Measurements from ENCODE around the gene MAST2.
A peak's percentile ranks its signal among the peaks of the same experiment; 100 is the strongest.
"Not testable (repeated sequence)": the region's sequence is repeated elsewhere in the genome, so short reads cannot be mapped to it uniquely, and the experiment has no call there.

The MAST2 gene

GRCh38 chr1:45828841-45829240 is 25.4 kb downstream of the MAST2 start:
- no peak overlapping the region for H3K27ac ChIP-seq
- TF ChIP-seq, protein P1, sequence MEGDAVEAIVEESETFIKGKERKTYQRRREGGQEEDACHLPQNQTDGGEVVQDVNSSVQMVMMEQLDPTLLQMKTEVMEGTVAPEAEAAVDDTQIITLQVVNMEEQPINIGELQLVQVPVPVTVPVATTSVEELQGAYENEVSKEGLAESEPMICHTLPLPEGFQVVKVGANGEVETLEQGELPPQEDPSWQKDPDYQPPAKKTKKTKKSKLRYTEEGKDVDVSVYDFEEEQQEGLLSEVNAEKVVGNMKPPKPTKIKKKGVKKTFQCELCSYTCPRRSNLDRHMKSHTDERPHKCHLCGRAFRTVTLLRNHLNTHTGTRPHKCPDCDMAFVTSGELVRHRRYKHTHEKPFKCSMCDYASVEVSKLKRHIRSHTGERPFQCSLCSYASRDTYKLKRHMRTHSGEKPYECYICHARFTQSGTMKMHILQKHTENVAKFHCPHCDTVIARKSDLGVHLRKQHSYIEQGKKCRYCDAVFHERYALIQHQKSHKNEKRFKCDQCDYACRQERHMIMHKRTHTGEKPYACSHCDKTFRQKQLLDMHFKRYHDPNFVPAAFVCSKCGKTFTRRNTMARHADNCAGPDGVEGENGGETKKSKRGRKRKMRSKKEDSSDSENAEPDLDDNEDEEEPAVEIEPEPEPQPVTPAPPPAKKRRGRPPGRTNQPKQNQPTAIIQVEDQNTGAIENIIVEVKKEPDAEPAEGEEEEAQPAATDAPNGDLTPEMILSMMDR (conservative IDR thresholded peaks at IDR 0.05): no peak
- no peak for TF ChIP-seq ZFX (IDR thresholded peaks at IDR 0.05)

DNA sequence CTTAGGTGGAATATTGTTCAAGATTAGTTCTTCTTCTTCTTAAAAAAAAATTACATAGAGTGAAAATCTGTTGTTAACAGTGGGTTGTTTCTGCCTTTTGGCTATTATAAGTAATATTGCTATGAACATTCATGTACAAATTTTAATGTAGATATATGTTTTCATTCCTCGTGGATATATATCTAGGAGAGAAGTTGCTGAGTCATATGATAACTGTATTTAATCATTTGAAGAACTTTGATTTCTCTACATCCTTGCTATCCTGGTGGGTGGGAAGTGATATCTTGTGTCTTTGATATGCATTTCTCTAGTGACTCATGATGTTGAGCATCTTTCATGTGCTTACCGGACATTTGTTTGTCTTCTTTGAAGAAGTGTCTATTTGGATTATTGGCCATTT is 29.9 kb downstream of the MAST2 start:
- H3K27ac ChIP-seq: no peak overlapping the region
- TF ChIP-seq, protein P1 (conservative IDR thresholded peaks at IDR 0.05): no peak
- no peak for TF ChIP-seq ZFX (IDR thresholded peaks at IDR 0.05)

DNA sequence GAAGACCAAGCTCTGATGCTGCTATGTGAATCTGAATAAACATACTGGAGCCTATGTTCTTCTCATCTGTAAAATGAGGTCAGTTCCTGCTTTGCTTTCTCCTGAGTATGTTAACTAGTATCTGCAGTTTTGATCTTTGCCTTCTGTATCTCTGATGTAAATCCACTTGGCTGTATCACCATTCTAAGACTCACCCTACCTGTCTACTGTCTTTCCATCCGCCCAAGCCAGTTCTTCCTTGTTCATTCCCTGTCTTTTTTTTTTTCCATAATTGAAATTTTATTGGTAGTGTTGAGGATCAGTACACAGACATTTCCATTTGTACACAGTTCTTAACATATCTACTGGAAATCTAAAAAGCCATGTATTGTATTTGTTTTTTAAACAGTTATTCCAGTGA is 31.3 kb downstream of the MAST2 start:
- TF ChIP-seq, protein P1 (conservative IDR thresholded peaks at IDR 0.05): no peak
- no peak for TF ChIP-seq ZFX (IDR thresholded peaks at IDR 0.05)

DNA sequence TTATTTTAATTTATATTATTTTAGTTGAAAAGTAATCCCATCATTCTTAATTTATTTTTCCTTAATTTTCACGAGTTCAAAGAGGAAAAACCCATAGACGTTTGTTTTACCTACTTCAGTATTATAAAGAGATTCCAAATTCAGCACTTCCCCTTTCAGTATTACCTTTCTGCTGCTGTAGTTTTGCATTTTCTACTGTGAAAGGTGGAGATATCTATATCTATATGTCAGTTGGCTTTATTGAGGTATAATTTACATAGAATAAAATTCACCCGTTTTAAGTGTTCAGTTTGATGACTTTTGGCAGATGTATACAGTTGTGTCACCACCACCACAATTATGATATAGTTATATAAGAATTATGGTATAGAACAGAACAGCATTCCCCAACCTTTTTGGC is 33.0 kb downstream of the MAST2 start:
- H3K27ac ChIP-seq: no peak overlapping the region
- no peak for TF ChIP-seq ZFX (IDR thresholded peaks at IDR 0.05)
- TF ChIP-seq, protein P1 (conservative IDR thresholded peaks at IDR 0.05): no peak

More for the DNA sequence above, 31.3 kb downstream of the MAST2 start:
- H3K27ac ChIP-seq: no peak overlapping the region

DNA sequence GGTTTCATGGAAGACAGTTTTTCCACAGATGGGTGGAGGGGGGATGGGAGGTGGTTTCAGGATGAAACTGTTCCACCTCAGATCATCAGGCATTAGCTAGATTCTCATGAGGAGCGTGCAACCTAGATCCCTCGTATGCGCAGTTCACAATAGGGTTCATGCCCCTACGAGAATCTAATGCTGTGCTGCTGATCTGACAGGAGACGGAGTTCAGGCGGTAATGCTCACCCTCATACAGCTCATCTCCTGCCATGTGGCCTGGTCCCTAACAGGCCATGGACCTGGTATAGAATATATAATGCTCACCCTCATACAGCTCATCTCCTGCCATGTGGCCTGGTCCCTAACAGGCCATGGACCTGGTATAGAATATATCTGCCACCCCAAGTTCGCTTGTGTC is 33.4 kb downstream of the MAST2 start:
- not testable (repeated sequence) for H3K27ac ChIP-seq

GRCh38 chr1:45838322-45838721 is 34.9 kb downstream of the MAST2 start:
- H3K27ac ChIP-seq: not testable (repeated sequence)

DNA sequence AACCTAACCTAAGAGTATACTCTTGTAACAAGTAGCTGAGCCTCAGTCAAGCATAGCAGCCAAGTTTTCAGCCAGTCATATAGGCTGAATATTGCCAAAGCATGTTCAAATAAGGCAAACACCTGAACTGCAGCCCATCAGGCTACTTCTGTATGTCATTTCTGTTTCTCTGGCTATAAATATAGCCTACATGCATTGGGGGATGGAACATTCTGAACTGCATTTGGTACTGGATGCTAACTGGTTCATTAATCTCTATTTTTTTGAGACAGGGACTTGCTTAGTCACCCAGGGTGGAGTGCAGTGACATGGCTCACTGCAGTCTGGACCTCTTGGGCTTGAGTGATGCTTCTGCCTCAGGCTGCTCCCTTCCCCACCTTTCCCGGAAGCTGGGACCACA is 37.3 kb downstream of the MAST2 start:
- TF ChIP-seq, protein P1 (conservative IDR thresholded peaks at IDR 0.05): no peak
- no peak for TF ChIP-seq ZFX (IDR thresholded peaks at IDR 0.05)
- H3K27ac ChIP-seq: no peak overlapping the region

GRCh38 chr1:45842786-45843185 is 39.4 kb downstream of the MAST2 start:
- H3K27ac ChIP-seq: no peak overlapping the region
- no peak for TF ChIP-seq ZFX (IDR thresholded peaks at IDR 0.05)
- TF ChIP-seq, protein P1 (conservative IDR thresholded peaks at IDR 0.05): no peak

DNA sequence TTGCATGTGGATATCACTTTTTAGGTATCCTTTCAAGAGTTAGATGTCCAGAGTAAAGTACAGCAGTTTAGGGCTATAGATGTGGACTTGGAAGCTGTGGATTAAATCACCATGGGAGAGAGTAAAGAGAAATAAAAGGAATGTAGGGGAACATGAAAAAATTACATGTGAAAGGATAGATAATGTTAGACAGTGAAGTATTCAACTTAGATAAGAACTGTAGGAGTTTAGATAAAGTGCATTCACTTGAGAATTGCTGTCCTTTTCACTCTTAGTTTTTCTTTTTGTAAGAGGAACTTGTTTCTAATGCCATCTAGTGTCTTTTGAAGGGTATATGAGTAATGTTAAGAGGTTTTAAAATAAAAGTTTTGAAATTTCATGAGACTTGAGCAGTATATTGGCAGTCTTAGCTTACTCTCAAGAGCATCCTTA is 40.1 kb downstream of the MAST2 start:
- H3K27ac ChIP-seq: no peak overlapping the region
- TF ChIP-seq, protein P1 (conservative IDR thresholded peaks at IDR 0.05): peak; percentile 32
- no peak for TF ChIP-seq ZFX (IDR thresholded peaks at IDR 0.05)

DNA sequence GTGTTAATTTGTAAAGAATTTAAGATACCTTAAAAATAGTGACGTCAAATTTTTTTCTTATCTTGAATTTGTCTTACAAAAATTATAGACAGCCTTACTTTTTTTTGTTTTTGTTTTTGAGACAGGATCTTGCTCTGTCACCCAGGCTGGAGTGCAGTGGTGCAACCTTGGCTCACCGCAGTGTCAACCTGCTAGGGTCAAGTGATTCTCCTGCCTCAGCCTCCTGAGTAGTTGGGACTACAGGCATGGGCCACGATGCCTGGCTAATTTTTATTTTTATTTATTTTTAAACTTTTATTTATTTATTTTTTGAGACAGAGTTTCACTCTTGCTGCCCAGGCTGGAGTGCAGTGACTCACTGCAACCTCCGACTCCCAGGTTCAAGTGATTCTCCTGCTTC is 40.6 kb downstream of the MAST2 start:
- H3K27ac ChIP-seq: not testable (repeated sequence)

Measured in C4-2B (cell line).